Trophoblast cell (in vitro differentiated cells and primary cell): Measurements from ENCODE around the gene CCDC158.

Source experiments
- DNase-seq, 2 donors: peaks; one replicate each; pipeline ENCODE4 v3.0.0-alpha.2; 2016
- H2AFZ ChIP-seq: 2 replicates; pipeline ENCODE4 v1.6.1; 2013; ENCODE audit warnings: low read length, moderate library complexity, mild to moderate bottlenecking; ENCODE audit not compliant: insufficient read depth, poor library complexity
- H2AK5ac ChIP-seq: 2 replicates; pipeline ENCODE4 v1.6.1; 2013; ENCODE audit warnings: mild to moderate bottlenecking, low read length
- H2BK120ac ChIP-seq: 2 replicates; pipeline ENCODE4 v1.6.1; 2013; ENCODE audit warnings: low read length, mild to moderate bottlenecking, moderate library complexity; ENCODE audit not compliant: insufficient read depth, poor library complexity
- H2BK12ac ChIP-seq: 2 replicates; pipeline ENCODE4 v1.6.1; 2013; ENCODE audit warnings: mild to moderate bottlenecking, low read length, moderate library complexity
- H2BK5ac ChIP-seq: 2 replicates; pipeline ENCODE4 v1.6.1; 2013; ENCODE audit warnings: low read length, low read depth, moderate library complexity, mild to moderate bottlenecking; ENCODE audit not compliant: poor library complexity
- H3K14ac ChIP-seq: 2 replicates; pipeline ENCODE4 v1.6.1; 2013; ENCODE audit warnings: mild to moderate bottlenecking, low read length
- H3K18ac ChIP-seq: 2 replicates; pipeline ENCODE4 v1.6.1; 2013; ENCODE audit warnings: mild to moderate bottlenecking, low read length
- H3K23ac ChIP-seq: 2 replicates; pipeline ENCODE4 v1.6.1; 2013; ENCODE audit warnings: low read length
- H3K27ac ChIP-seq: 2 replicates; pipeline ENCODE4 v1.5.1; 2013; ENCODE audit warnings: low read depth, mild to moderate bottlenecking, inconsistent platforms, low read length, moderate library complexity
- H3K27me3 ChIP-seq: 2 replicates; pipeline ENCODE4 v1.6.1; 2013; ENCODE audit warnings: inconsistent platforms, mild to moderate bottlenecking, low read length, moderate library complexity; ENCODE audit not compliant: insufficient read depth
- H3K36me3 ChIP-seq, 2 experiments: 1 replicate in 1 of 2; 2 replicates in 1 of 2; pipeline ENCODE4 v1.6.1; 2013; ENCODE audit warnings: low read length in 2 of 2, mild to moderate bottlenecking in 2 of 2, moderate library complexity in 1 of 2; ENCODE audit not compliant: insufficient read depth in 2 of 2, control insufficient read depth in 1 of 2
- H3K4ac ChIP-seq: 2 replicates; pipeline ENCODE4 v1.6.1; 2013; ENCODE audit warnings: low read depth, mild to moderate bottlenecking, low read length, moderate library complexity
- H3K4me1 ChIP-seq, 2 experiments: 1 replicate in 1 of 2; 2 replicates in 1 of 2; pipeline ENCODE4 v1.6.1; 2013; ENCODE audit warnings: low read length in 2 of 2, mild to moderate bottlenecking in 2 of 2, moderate library complexity in 1 of 2; ENCODE audit not compliant: insufficient read depth in 2 of 2, control insufficient read depth in 1 of 2
- H3K4me2 ChIP-seq: 2 replicates; pipeline ENCODE4 v1.6.1; 2013; ENCODE audit warnings: inconsistent platforms, mild to moderate bottlenecking, low read length, moderate library complexity
- H3K4me3 ChIP-seq: 2 replicates; pipeline ENCODE4 v1.5.1; 2013; ENCODE audit warnings: mild to moderate bottlenecking, low read depth, low read length, inconsistent platforms
- H3K79me1 ChIP-seq: one replicate; pipeline ENCODE4 v1.6.1; 2013; ENCODE audit warnings: low read length
- H3K79me2 ChIP-seq: 2 replicates; pipeline ENCODE4 v1.6.1; 2013; ENCODE audit warnings: low read length, mild to moderate bottlenecking; ENCODE audit not compliant: control insufficient read depth, insufficient read depth, poor library complexity
- H3K9ac ChIP-seq: 2 replicates; pipeline ENCODE4 v1.6.1; 2013; ENCODE audit warnings: mild to moderate bottlenecking, low read length
- H3K9me3 ChIP-seq: 2 replicates; pipeline ENCODE4 v1.6.1; 2013; ENCODE audit warnings: low read depth, mild to moderate bottlenecking, control low read depth, inconsistent platforms, low read length; ENCODE audit not compliant: insufficient read depth
- H4K12ac ChIP-seq: 2 replicates; pipeline ENCODE4 v1.6.1; 2013; ENCODE audit warnings: low read depth, mild to moderate bottlenecking, low read length, moderate library complexity
- H4K8ac ChIP-seq: 2 replicates; pipeline ENCODE4 v1.6.1; 2013; ENCODE audit warnings: low read depth, mild to moderate bottlenecking, low read length, moderate library complexity
- H4K91ac ChIP-seq: one replicate; pipeline ENCODE4 v1.6.1; 2013; ENCODE audit warnings: low read depth, mild to moderate bottlenecking, low read length, moderate library complexity
- whole genome bisulfite sequencing: extraction: QIAGEN DNeasy Blood & Tissue Kit; methylation state at CpG from one replicate; pipeline ENCODE4 v1.1.7; 2013; ENCODE audit warnings: missing lambda C conversion rate; ENCODE audit not compliant: insufficient read length, insufficient coverage; ENCODE audit errors: extremely low coverage; 5-methylcytosine and 5-hydroxymethylcytosine counted together

CCDC158 gene

DNA sequence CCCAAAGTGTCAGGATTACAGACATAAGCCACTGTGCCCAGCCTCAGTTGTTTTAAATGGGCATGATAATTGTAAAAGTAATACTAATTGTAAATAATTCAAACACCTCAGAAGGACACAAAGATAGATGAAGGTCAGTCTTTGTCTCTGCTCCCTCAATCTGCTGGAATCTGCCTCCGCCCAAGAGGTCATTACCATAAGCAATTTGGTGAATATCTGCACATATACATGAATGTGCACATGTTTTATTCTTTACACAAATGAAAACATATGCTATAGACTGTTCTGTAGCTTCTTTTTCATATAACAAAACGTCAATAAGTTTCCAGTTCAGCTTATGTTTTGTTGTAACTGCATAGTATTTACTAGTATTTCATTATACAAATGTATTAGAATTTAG, 107.4 kb downstream of the CCDC158 start:
- Histone ChIP-seq H2AFZ (no peak overlapping the region), H3K4me1 (peaks cover 0 to 1% of the 10 kb centered on the region in 2 experiments), H3K4me3 (no peak overlapping the region), H3K14ac (no peak overlapping the region), H4K91ac (no peak overlapping the region), H4K12ac (no peak overlapping the region), H3K4ac (no peak overlapping the region), H3K9ac (no peak overlapping the region), H2BK120ac (no peak overlapping the region), H3K4me2 (no peak overlapping the region), H3K36me3 (peaks cover 3 to 4% of the 10 kb centered on the region in 2 experiments), H3K23ac (no peak overlapping the region), H2BK12ac (no peak overlapping the region), H3K27ac (no peak overlapping the region), H2AK5ac (no peak overlapping the region), H4K8ac (no peak overlapping the region), H3K79me1 (no peaks in the 10 kb centered on the region), H2BK5ac (no peak overlapping the region), H3K27me3 (no peaks in the 10 kb centered on the region), H3K9me3 (peaks cover 4% of the 10 kb centered on the region), H3K79me2 (no peaks in the 10 kb centered on the region), H3K18ac (no peak overlapping the region)
- no CpG with 5 or more reads among the region's 2 CpGs for WGBS
- no peak for DNase-seq

DNA sequence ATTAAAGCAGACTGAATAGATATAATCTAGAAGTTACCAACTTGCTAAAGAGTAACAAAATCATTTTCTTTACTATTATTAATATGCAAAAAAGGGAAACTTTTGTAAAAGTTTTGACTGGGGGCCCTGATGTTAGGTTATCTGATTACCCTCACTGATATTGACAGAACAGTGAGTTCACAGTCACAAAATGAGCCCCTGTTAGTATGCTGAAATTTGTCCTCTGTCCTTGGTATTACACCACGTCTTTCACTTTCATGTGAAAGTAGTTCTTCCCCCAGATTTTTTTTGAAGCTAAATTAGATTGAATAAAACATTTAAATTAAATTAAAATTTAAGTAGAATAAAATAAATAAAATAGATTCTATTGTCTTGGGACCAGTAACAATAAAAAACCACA, 108.5 kb downstream of the CCDC158 start:
- WGBS: no CpG with 5 or more reads among the region's 1 CpG
- Histone ChIP-seq H2BK12ac (no peak overlapping the region), H3K27me3 (no peaks in the 10 kb centered on the region)

DNA sequence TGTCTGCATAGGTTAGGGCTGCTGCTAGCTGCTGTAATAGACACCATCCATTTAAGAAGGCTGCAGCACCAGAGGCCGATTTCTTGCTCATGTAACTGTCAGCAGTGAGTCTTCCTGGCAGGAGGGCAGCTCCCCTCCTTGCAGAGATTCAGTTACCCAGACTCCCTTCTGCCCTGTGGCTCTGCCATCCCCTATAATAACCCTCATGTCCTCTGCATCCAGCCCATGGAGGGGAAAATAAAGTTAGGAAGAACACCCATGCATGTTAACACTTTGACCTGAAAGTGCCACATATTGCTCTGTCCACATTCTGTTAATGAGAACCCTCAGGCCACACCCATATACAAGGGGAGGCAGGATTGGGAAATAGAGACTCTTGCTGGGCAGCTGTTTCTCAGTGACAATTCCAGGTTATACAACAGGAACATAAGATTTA, 109.0 kb downstream of the CCDC158 start:
- peak in 1 of 2 donors; percentile 52 for DNase-seq
- Histone ChIP-seq H4K91ac (no peak overlapping the region), H4K8ac (no peak overlapping the region), H3K9ac (no peak overlapping the region), H3K27me3 (no peaks in the 10 kb centered on the region), H4K12ac (no peak overlapping the region), H3K4me1 (peaks cover 6% of the 10 kb centered on the region in 2 experiments), H2BK5ac (no peak overlapping the region), H2BK12ac (no peak overlapping the region), H3K23ac (no peak overlapping the region), H3K4me3 (no peak overlapping the region), H3K36me3 (peaks cover 3 to 4% of the 10 kb centered on the region in 2 experiments), H3K79me1 (peaks cover 2% of the 10 kb centered on the region), H3K4ac (no peak overlapping the region), H2AK5ac (no peak overlapping the region), H3K4me2 (no peak overlapping the region), H3K9me3 (peaks cover 4% of the 10 kb centered on the region), H3K18ac (no peak overlapping the region), H3K79me2 (peaks cover under 1% of the 10 kb centered on the region), H3K14ac (no peak overlapping the region), H2AFZ (no peak overlapping the region), H3K27ac (no peak overlapping the region), H2BK120ac (no peak overlapping the region)
- WGBS: no CpG with 5 or more reads among the region's 1 CpG

More for the DNA sequence above, 108.5 kb downstream of the CCDC158 start:
- Histone ChIP-seq H2AFZ (no peak overlapping the region), H3K14ac (no peak overlapping the region), H3K27ac (no peak overlapping the region), H2BK5ac (no peak overlapping the region), H4K12ac (no peak overlapping the region), H3K79me2 (no peaks in the 10 kb centered on the region), H4K8ac (no peak overlapping the region), H3K9ac (no peak overlapping the region), H3K4me1 (peaks cover 1 to 2% of the 10 kb centered on the region in 2 experiments), H3K4me2 (no peak overlapping the region), H3K9me3 (peaks cover 4% of the 10 kb centered on the region), H3K36me3 (peaks cover 3 to 4% of the 10 kb centered on the region in 2 experiments), H3K23ac (no peak overlapping the region), H4K91ac (no peak overlapping the region), H3K18ac (no peak overlapping the region), H3K4me3 (no peak overlapping the region), H2BK120ac (no peak overlapping the region), H3K79me1 (no peaks in the 10 kb centered on the region), H2AK5ac (no peak overlapping the region), H3K4ac (no peak overlapping the region)
- DNase-seq: no peak

DNA sequence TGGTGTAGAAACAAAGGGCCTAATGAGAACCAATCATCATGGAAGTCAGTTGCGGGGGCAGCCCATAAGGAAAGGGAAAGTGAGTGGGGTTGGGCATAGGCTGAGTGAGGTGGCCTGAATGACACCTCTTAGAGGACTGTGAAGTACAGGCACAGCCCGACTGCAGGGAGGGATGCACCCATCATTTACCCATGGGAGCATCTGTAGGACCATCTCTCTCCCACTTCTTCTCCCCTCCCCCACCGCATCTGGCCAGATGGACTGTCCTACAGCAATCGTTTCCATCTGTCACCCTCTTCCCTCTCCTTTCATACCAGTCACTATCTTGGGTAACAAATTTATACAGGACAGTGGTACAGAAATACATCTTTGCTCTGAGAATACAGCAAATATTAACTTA, 110.3 kb downstream of the CCDC158 start:
- DNase-seq: no peak
- Histone ChIP-seq H3K79me1 (peaks cover 11% of the 10 kb centered on the region), H3K14ac (no peak overlapping the region), H3K4ac (no peak overlapping the region), H4K8ac (no peak overlapping the region), H3K9ac (no peak overlapping the region), H2BK120ac (no peak overlapping the region), H2AK5ac (no peak overlapping the region), H3K36me3 (peaks cover 3 to 4% of the 10 kb centered on the region in 2 experiments), H4K12ac (no peak overlapping the region), H3K79me2 (peaks cover 5% of the 10 kb centered on the region), H3K27me3 (no peaks in the 10 kb centered on the region), H3K4me1 (peaks cover 6 to 9% of the 10 kb centered on the region in 2 experiments), H3K23ac (no peak overlapping the region), H3K27ac (no peak overlapping the region), H2BK5ac (no peak overlapping the region), H3K4me2 (no peak overlapping the region), H4K91ac (no peak overlapping the region), H3K4me3 (peak overlapping the region; percentile 39), H2AFZ (no peak overlapping the region), H3K9me3 (peaks cover 4% of the 10 kb centered on the region), H3K18ac (no peak overlapping the region), H2BK12ac (no peak overlapping the region)
- WGBS: no CpG with 5 or more reads among the region's 4 CpGs
